Measurements from ENCODE around the gene RALGAPB. TPM values are rescaled to one million over a fixed set of nuclear protein-coding genes. Genes with fewer than 3 reads are reported as not detected.
"Not testable (repeated sequence)": the region's sequence is repeated elsewhere in the genome, so short reads cannot be mapped to it uniquely, and the experiment has no call there.

Gene RALGAPB
- polyA plus RNA-seq, 1 donor, result 28.1 TPM

DNA sequence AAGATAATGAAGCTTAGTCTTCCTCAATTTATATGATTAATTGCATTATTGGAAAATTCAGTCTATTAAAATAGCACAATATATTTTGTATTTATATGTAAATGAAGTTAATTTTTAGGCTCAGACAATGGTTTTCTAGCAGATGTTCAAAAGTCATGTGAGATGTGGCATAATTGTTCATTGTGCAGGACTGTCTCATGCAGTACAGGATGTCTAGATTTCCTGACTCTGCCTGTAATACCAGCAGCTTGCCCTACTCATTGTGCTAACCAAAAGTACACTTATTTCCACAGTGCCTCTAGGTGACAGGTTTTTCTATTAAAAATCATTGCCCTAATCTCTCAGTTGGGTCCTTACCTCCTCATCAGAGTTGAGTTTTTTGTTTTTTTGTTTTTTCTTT is 12.4 kb downstream of the RALGAPB start:
- no peaks in the 10 kb centered on the region for H3K4me1 ChIP-seq (ENCODE audit: control insufficient read depth, insufficient read depth, low read length)
- no peak for DNase-seq
- H3K4me3 ChIP-seq (ENCODE audit: low read length), result no peak overlapping the region
- H3K27me3 ChIP-seq (ENCODE audit: control insufficient read depth, insufficient read depth, low read length), result no peaks in the 10 kb centered on the region
- H3K36me3 ChIP-seq (ENCODE audit: control insufficient read depth, insufficient read depth, low read length), result peaks cover 22% of the 10 kb centered on the region
- H3K9me3 ChIP-seq (ENCODE audit: control insufficient read depth, low read depth, low read length), result no peaks in the 10 kb centered on the region
- no peak overlapping the region for H3K27ac ChIP-seq (ENCODE audit: low read length)

DNA sequence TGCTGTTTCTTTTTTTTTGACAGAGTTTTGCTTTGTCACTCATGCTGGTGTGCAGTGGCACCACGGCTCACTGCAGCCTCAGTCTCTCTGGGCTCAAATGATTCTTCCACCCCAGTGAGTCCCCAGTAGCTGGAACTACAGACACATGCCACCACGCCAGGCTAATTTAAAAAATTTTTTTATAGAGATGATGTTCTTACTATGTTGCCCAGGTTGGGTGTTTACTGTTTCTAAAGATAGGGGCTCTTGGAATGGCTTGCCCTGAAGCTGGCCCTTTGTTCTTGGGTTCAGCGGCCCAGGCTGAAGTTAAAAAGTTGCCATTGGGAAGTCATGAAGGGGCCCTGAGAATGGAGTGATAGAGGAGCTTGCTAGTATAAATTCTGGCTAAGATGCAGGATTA is 16.5 kb downstream of the RALGAPB start:
- DNase-seq, result no peak
- H3K4me3 ChIP-seq (ENCODE audit: low read length), result no peak overlapping the region
- H3K27ac ChIP-seq (ENCODE audit: low read length), result no peak overlapping the region
- peaks cover 34% of the 10 kb centered on the region for H3K36me3 ChIP-seq (ENCODE audit: control insufficient read depth, insufficient read depth, low read length)
- no peaks in the 10 kb centered on the region for H3K4me1 ChIP-seq (ENCODE audit: control insufficient read depth, insufficient read depth, low read length)
- WGBS (ENCODE audit: insufficient coverage, low lambda C conversion rate), result no CpG with 5 or more reads among the region's 3 CpGs
- no peaks in the 10 kb centered on the region for H3K9me3 ChIP-seq (ENCODE audit: control insufficient read depth, low read depth, low read length)
- no peaks in the 10 kb centered on the region for H3K27me3 ChIP-seq (ENCODE audit: control insufficient read depth, insufficient read depth, low read length)

DNA sequence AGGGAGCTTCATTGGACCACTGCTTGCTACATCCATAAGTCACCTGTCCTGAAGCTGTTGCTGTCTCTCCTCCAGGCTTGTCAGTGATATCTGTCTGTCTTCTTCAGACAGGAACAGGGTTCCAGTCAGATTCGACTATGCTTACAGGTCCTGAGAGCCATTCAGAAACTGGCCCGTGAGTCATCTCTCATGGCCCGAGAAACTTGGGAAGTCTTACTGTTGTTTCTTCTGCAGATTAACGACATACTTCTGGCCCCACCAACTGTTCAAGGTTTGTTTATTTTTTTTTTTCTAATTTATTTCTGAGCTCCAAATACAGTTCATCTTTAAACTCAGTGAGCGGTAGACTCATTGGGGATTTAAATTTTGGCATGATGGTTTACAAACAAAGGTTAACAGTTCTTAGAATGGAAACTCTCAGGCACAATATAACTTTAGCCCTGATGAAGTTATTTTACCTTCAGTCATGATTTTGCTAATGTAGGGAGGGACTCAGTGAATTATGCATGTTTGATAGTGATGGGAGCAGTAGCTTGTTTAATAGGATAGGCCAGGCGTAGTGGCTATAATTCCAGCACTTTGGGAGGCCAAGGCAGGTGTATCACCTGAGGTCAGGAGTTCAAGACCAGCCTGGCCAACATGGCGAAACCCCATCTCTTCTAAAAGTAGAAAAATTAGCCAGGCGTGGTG is 24.7 kb downstream of the RALGAPB start:
- no peaks in the 10 kb centered on the region for H3K9me3 ChIP-seq (ENCODE audit: control insufficient read depth, low read depth, low read length)
- H3K27ac ChIP-seq (ENCODE audit: low read length), result no peak overlapping the region
- WGBS (ENCODE audit: insufficient coverage, low lambda C conversion rate), result 93% methylated on average over 3 of the region's 8 CpGs
- H3K36me3 ChIP-seq (ENCODE audit: control insufficient read depth, insufficient read depth, low read length), result peaks cover 67% of the 10 kb centered on the region
- no peaks in the 10 kb centered on the region for H3K27me3 ChIP-seq (ENCODE audit: control insufficient read depth, insufficient read depth, low read length)
- no peak overlapping the region for H3K4me3 ChIP-seq (ENCODE audit: low read length)
- H3K4me1 ChIP-seq (ENCODE audit: control insufficient read depth, insufficient read depth, low read length), result no peaks in the 10 kb centered on the region
- no peak for DNase-seq

DNA sequence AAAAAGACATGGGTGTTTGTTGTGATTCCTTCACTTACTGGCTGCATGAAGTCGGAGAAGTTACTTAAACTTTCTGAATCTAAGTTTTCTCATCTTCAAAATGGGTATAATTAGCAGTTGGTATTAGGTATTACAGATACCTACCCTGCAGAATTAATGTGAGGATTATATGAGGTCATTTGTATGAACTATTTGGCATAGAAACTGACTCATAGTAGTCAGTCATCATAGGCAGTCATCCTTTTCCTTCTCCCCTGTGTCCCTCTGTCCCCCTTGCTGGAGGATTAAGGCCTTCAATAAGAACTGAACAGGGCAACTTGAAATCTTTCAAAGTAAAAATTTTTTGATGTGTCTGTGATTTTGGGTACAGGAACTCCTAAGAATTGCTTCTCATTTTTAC is 26.3 kb downstream of the RALGAPB start:
- Histone ChIP-seq H3K4me1 (ENCODE audit: control insufficient read depth, insufficient read depth, low read length) (no peaks in the 10 kb centered on the region), H3K36me3 (ENCODE audit: control insufficient read depth, insufficient read depth, low read length) (peaks cover 69% of the 10 kb centered on the region), H3K4me3 (ENCODE audit: low read length) (no peak overlapping the region), H3K27me3 (ENCODE audit: control insufficient read depth, insufficient read depth, low read length) (no peaks in the 10 kb centered on the region), H3K9me3 (ENCODE audit: control insufficient read depth, low read depth, low read length) (no peaks in the 10 kb centered on the region), H3K27ac (ENCODE audit: low read length) (no peak overlapping the region)
- no CpG with 5 or more reads among the region's 1 CpG for WGBS (ENCODE audit: insufficient coverage, low lambda C conversion rate)
- DNase-seq, result no peak

DNA sequence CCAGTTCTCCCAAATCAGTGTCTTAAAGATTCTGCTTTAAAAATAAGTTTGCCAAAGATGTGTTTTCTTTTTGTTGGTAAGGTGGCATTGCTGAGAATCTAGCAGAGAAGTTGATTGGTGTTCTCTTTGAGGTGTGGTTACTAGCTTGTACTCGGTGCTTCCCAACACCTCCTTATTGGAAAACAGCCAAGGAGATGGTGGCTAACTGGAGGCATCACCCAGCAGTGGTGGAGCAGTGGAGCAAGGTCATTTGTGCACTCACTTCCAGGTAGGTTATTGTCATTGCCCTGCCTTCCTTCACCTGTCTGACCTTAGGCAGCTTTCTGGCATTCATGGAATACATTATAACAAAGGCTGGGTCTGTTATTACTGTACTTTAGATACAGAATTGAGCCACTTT is 26.7 kb downstream of the RALGAPB start:
- no peak for DNase-seq
- WGBS (ENCODE audit: insufficient coverage, low lambda C conversion rate), result no CpG with 5 or more reads among the region's 1 CpG
- no peaks in the 10 kb centered on the region for H3K27me3 ChIP-seq (ENCODE audit: control insufficient read depth, insufficient read depth, low read length)

DNA sequence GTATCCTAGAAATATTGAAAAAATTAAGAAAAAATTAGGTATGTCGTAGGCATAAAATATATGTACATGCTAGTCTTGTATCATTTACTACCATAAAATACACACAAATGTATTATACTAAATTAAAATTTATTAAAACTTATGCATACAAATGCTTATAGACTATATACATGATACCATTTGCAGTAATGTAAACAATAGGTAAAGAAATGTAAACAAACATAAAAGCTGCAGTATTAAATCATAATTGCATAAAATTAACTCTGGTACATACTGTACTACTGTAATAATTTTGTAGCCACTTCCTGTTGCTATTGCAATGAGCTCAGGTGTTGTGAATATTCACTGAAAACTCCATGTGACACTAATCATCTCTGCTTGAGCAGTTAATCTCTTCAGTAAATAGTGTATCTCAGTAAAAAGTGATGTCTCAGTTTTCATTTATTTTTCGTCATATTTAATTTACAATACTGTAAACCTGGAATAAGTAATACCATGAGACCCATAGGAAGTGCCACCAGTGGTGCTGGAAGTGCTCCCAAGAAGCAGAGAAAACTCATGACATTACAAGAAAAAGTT is 29.3 kb downstream of the RALGAPB start:
- H3K9me3 ChIP-seq (ENCODE audit: control insufficient read depth, low read depth, low read length), result no peaks in the 10 kb centered on the region
- DNase-seq, result no peak
- no peak overlapping the region for H3K4me3 ChIP-seq (ENCODE audit: low read length)
- no peaks in the 10 kb centered on the region for H3K4me1 ChIP-seq (ENCODE audit: control insufficient read depth, insufficient read depth, low read length)
- H3K36me3 ChIP-seq (ENCODE audit: control insufficient read depth, insufficient read depth, low read length), result peaks cover 52% of the 10 kb centered on the region
- WGBS (ENCODE audit: insufficient coverage, low lambda C conversion rate), result 100% methylated on average over 1 of the region's 2 CpGs
- H3K27ac ChIP-seq (ENCODE audit: low read length), result no peak overlapping the region
- no peaks in the 10 kb centered on the region for H3K27me3 ChIP-seq (ENCODE audit: control insufficient read depth, insufficient read depth, low read length)

More for the DNA sequence above, 26.7 kb downstream of the RALGAPB start:
- no peaks in the 10 kb centered on the region for H3K4me1 ChIP-seq (ENCODE audit: control insufficient read depth, insufficient read depth, low read length)
- H3K4me3 ChIP-seq (ENCODE audit: low read length), result no peak overlapping the region
- no peak overlapping the region for H3K27ac ChIP-seq (ENCODE audit: low read length)
- no peaks in the 10 kb centered on the region for H3K9me3 ChIP-seq (ENCODE audit: control insufficient read depth, low read depth, low read length)
- H3K36me3 ChIP-seq (ENCODE audit: control insufficient read depth, insufficient read depth, low read length), result peaks cover 67% of the 10 kb centered on the region

DNA sequence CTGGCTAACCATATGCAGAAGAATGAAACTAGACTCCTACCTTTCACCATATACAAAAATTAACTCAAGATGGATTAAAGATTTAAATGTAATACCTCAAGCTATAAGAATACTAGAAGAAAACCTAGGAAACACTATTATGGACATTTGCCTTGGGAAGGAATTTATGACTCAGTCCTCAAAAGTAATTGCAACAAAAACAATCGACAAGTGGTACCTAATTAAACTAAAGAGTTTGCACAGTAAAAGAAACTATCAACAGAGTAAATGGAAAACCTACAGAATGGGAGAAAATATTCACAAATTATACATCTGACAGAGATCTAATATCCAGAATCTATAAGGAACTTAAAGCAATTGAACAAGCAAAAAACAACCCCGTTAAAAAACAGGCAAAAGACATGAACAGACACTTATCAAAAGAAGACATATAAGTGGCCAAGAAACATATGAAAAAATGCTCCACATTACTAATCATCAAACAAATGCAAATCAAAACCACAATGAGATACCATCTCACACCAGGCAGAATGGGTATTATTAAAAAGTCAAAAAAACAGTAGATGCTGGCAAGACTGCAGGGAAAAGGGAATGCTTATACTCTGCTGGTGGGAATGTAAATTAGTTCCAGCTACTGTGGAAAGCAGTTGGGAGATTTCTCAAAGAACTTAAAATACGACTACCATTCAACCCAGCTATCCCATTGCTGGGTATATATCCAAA is 31.9 kb downstream of the RALGAPB start:
- H3K9me3 ChIP-seq (ENCODE audit: control insufficient read depth, low read depth, low read length), result no peaks in the 10 kb centered on the region
- H3K4me1 ChIP-seq (ENCODE audit: control insufficient read depth, insufficient read depth, low read length), result no peaks in the 10 kb centered on the region
- no peak overlapping the region for H3K27ac ChIP-seq (ENCODE audit: low read length)
- H3K4me3 ChIP-seq (ENCODE audit: low read length), result no peak overlapping the region
- 93% methylated on average over 2 of the region's 3 CpGs for WGBS (ENCODE audit: insufficient coverage, low lambda C conversion rate)
- H3K36me3 ChIP-seq (ENCODE audit: control insufficient read depth, insufficient read depth, low read length), result peaks cover 37% of the 10 kb centered on the region
- no peaks in the 10 kb centered on the region for H3K27me3 ChIP-seq (ENCODE audit: control insufficient read depth, insufficient read depth, low read length)
- no peak for DNase-seq

DNA sequence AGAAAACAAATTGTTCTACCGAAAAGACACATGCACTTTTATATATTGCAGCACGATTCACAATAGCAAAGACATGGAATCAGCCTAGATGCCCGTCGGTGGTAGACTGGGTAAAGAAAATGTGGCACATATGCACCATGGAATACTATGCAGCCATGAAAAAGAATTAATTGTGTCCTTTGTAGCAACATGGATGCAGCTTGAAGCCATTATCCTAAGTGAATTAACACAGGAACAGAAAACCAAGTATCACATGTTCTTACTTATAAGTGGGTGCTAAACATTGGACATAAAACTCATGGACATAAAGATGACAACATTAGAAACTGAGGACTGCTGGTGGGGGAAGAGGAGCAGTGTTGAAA is 32.4 kb downstream of the RALGAPB start:
- H3K36me3 ChIP-seq (ENCODE audit: control insufficient read depth, insufficient read depth, low read length), result peaks cover 37% of the 10 kb centered on the region
- H3K27ac ChIP-seq (ENCODE audit: low read length), result no peak overlapping the region
- WGBS (ENCODE audit: insufficient coverage, low lambda C conversion rate), result no CpG with 5 or more reads among the region's 4 CpGs
- H3K27me3 ChIP-seq (ENCODE audit: control insufficient read depth, insufficient read depth, low read length), result no peaks in the 10 kb centered on the region
- no peaks in the 10 kb centered on the region for H3K9me3 ChIP-seq (ENCODE audit: control insufficient read depth, low read depth, low read length)
- H3K4me3 ChIP-seq (ENCODE audit: low read length), result no peak overlapping the region
- no peak for DNase-seq
- no peaks in the 10 kb centered on the region for H3K4me1 ChIP-seq (ENCODE audit: control insufficient read depth, insufficient read depth, low read length)

DNA sequence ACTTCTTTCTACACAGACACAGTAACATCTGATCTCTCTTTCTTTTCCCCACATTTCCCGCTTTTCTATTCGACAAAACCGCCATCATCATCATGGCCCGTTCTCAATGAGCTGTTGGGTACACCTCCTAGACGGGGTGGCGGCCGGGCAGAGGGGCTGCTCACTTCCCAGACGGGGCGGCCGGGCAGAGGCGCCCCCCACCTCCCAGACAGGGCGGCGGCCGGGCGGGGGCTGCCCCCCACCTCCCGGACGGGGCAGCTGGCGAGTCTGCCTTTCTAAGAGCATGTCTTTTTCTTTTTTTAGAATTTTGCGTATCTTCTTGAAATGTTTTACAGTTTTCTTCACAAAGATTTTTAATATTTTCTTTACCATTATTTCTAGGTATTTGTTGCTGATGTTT is 39.1 kb downstream of the RALGAPB start:
- not testable (repeated sequence) for H3K4me1 ChIP-seq (ENCODE audit: control insufficient read depth, insufficient read depth, low read length); H3K27ac ChIP-seq (ENCODE audit: low read length); H3K9me3 ChIP-seq (ENCODE audit: control insufficient read depth, low read depth, low read length); DNase-seq; H3K27me3 ChIP-seq (ENCODE audit: control insufficient read depth, insufficient read depth, low read length); H3K4me3 ChIP-seq (ENCODE audit: low read length)
- 100% methylated on average over 4 of the region's 19 CpGs for WGBS (ENCODE audit: insufficient coverage, low lambda C conversion rate)
- peaks cover 21% of the 10 kb centered on the region for H3K36me3 ChIP-seq (ENCODE audit: control insufficient read depth, insufficient read depth, low read length)

DNA sequence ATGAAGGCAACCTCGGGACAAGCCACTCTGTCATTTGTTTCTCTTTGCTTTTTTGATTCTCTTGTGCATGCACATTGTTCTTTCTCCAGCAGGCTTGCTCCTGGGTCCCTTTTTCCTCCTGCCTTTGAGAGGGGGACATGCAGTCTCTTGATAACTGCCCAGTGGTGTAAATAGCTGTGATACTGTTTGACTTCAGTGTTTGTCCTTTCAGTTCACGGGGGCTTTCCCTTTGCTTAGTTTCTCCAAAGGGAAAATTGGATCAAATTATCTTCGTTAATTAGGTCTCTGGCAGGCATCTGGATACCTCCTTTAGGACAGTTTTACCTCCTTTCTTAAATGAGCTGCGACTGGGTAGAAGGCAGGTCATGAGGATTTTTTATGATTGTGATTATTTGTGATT is 41.5 kb downstream of the RALGAPB start:
- H3K9me3 ChIP-seq (ENCODE audit: control insufficient read depth, low read depth, low read length), result no peaks in the 10 kb centered on the region
- DNase-seq, result no peak
- no CpG with 5 or more reads among the region's 4 CpGs for WGBS (ENCODE audit: insufficient coverage, low lambda C conversion rate)

More for the DNA sequence above, 41.5 kb downstream of the RALGAPB start:
- peaks cover 32% of the 10 kb centered on the region for H3K36me3 ChIP-seq (ENCODE audit: control insufficient read depth, insufficient read depth, low read length)
- no peak overlapping the region for H3K27ac ChIP-seq (ENCODE audit: low read length)
- H3K27me3 ChIP-seq (ENCODE audit: control insufficient read depth, insufficient read depth, low read length), result no peaks in the 10 kb centered on the region
- H3K4me1 ChIP-seq (ENCODE audit: control insufficient read depth, insufficient read depth, low read length), result no peaks in the 10 kb centered on the region
- no peak overlapping the region for H3K4me3 ChIP-seq (ENCODE audit: low read length)

All from large intestine (tissue), 3 donors.